HepG2 (cell line): ENCODE measurements around the gene DEFB129.

Experiments
- BCL6 ChIP-seq: IDR thresholded peaks from 2 replicates; pipeline ENCODE4 v1.6.1; 2016; ENCODE audit warnings: missing genetic modification reagents, missing compliant biosample characterization
- HMGA1 ChIP-seq: sonication (generic); formaldehyde crosslinking; conservative IDR thresholded peaks from 2 replicates; pipeline ENCODE4 v1.4.0; 2020; ENCODE audit warnings: missing genetic modification reagents
- SIN3A ChIP-seq: IDR thresholded peaks from 2 replicates; pipeline ENCODE4 v1.6.1; 2011; ENCODE audit warnings: low read depth, mild to moderate bottlenecking, control low read depth, low read length, borderline replicate concordance

GRCh38 chr20:252801-253200 lies 25.7 kb downstream of the DEFB129 start:
- TF ChIP-seq HMGA1 = no peak
- TF ChIP-seq SIN3A = no peak
- no peak for TF ChIP-seq BCL6
